Measurements from ENCODE around the gene DMD.

The DMD gene

DNA sequence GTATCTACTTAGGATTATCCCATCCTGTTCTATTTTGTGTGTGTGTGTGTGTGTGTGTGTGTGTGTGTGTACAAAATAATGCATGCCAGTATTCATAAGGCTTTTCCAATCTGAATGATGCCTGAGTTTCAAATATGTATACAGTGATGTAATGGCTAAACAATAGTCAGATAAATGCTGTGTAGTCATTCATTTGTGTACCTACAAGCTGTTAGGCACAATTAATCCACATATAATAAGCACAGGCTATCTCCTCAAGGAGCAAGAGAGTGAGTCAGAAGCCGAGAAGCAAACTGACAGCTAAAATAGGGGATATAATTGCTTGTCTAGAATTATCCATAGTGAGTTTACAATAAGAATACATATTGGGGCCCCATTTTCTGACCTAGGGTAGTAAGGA, 15.7 kb downstream of the DMD start:
- TF ChIP-seq SIN3A (IDR thresholded peaks at IDR 0.05; ENCODE audit: borderline replicate concordance, insufficient read depth, low read length) (no peak), POLR2AphosphoS5 (IDR thresholded peaks at IDR 0.05; ENCODE audit: low read depth, low read length) (no peak), FOXP2 (optimal IDR thresholded peaks at IDR 0.05; ENCODE audit: borderline replicate concordance, extremely low read depth, extremely low read length, insufficient read depth) (no peak), TAF1 (IDR thresholded peaks at IDR 0.05; ENCODE audit: borderline replicate concordance, insufficient read depth, low read length) (no peak)
- TF ChIP-seq, protein P1, sequence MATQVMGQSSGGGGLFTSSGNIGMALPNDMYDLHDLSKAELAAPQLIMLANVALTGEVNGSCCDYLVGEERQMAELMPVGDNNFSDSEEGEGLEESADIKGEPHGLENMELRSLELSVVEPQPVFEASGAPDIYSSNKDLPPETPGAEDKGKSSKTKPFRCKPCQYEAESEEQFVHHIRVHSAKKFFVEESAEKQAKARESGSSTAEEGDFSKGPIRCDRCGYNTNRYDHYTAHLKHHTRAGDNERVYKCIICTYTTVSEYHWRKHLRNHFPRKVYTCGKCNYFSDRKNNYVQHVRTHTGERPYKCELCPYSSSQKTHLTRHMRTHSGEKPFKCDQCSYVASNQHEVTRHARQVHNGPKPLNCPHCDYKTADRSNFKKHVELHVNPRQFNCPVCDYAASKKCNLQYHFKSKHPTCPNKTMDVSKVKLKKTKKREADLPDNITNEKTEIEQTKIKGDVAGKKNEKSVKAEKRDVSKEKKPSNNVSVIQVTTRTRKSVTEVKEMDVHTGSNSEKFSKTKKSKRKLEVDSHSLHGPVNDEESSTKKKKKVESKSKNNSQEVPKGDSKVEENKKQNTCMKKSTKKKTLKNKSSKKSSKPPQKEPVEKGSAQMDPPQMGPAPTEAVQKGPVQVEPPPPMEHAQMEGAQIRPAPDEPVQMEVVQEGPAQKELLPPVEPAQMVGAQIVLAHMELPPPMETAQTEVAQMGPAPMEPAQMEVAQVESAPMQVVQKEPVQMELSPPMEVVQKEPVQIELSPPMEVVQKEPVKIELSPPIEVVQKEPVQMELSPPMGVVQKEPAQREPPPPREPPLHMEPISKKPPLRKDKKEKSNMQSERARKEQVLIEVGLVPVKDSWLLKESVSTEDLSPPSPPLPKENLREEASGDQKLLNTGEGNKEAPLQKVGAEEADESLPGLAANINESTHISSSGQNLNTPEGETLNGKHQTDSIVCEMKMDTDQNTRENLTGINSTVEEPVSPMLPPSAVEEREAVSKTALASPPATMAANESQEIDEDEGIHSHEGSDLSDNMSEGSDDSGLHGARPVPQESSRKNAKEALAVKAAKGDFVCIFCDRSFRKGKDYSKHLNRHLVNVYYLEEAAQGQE (IDR thresholded peaks at IDR 0.05; ENCODE audit: insufficient read depth in 1 of 2, low read depth in 2 of 2, low read length in 2 of 2), result no peak

DNA sequence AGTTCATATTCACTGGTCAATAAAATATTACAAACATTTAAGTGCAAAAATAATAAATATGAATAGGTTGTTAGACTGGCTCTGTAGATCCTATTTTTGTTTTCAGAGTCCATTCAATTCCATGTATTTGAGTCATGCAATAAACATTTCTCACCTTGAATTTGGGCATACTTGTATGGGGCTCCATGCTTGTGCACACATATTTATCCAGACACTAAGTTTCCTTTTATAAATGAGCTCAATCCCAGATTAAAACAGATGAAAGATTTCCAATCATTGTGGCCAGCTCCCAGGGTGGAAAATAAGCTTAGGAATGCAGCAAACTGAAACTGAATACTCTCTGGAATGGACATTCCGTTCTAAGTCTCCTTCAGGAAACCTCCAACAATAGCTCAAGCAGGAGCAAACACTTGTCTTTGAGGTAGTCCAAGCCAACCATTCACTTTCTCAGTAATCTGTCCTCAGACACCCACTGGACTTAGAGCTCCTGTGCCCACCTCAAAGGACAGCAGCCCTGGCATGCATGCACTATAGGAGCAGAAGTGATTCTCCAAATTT, 16.4 kb downstream of the DMD start:
- TF ChIP-seq, protein P1 (IDR thresholded peaks at IDR 0.05; ENCODE audit: insufficient read depth in 1 of 2, low read depth in 2 of 2, low read length in 2 of 2), result no peak
- TF ChIP-seq FOXP2 (optimal IDR thresholded peaks at IDR 0.05; ENCODE audit: borderline replicate concordance, extremely low read depth, extremely low read length, insufficient read depth) (no peak), POLR2AphosphoS5 (IDR thresholded peaks at IDR 0.05; ENCODE audit: low read depth, low read length) (no peak), TAF1 (IDR thresholded peaks at IDR 0.05; ENCODE audit: borderline replicate concordance, insufficient read depth, low read length) (no peak)

DNA sequence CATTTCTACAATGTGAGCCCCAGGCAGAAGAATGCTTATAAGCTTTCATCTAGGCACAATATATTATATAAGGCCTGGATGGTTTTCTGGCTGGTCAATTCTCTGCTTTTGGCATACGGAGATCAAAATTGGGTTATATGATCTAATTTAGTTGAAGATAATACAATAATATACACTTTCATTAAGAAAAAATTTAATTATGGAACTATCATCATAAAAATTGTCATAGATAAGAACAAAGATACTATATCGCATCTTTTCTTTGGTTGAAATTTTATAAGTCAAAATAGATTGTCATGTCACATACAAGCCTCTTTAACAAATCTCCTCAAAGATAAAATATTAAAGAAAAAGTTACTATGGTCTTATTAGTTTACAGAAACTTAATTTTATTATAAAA, 17.1 kb downstream of the DMD start:
- TF ChIP-seq POLR2AphosphoS5 (IDR thresholded peaks at IDR 0.05; ENCODE audit: low read depth, low read length), result no peak
- no peak for TF ChIP-seq FOXP2 (optimal IDR thresholded peaks at IDR 0.05; ENCODE audit: borderline replicate concordance, extremely low read depth, extremely low read length, insufficient read depth)
- TF ChIP-seq TAF1 (IDR thresholded peaks at IDR 0.05; ENCODE audit: borderline replicate concordance, insufficient read depth, low read length), result no peak
- TF ChIP-seq, protein P1 (IDR thresholded peaks at IDR 0.05; ENCODE audit: insufficient read depth in 1 of 2, low read depth in 2 of 2, low read length in 2 of 2), result no peak
- no peak for TF ChIP-seq SIN3A (IDR thresholded peaks at IDR 0.05; ENCODE audit: borderline replicate concordance, insufficient read depth, low read length)

DNA sequence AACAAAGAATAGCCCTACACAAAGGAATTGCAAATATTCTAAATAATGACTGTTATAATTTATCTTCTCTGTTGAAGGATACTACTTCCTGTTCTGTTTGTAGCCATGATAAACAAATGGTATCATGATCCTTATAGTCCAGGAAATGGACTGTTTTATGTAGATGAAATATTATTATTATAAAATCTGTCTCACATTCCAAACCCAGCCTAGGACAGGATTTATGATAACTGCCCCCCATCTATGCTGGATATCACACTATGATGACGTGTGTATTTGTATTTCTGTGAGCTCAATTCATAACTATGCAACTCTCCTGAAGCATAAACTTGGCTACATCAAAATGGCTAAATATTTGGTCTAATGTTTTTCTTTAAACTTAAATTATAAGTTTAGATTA, 21.3 kb downstream of the DMD start:
- no peak for TF ChIP-seq SIN3A (IDR thresholded peaks at IDR 0.05; ENCODE audit: borderline replicate concordance, insufficient read depth, low read length)
- no peak for TF ChIP-seq FOXP2 (optimal IDR thresholded peaks at IDR 0.05; ENCODE audit: borderline replicate concordance, extremely low read depth, extremely low read length, insufficient read depth)
- TF ChIP-seq TAF1 (IDR thresholded peaks at IDR 0.05; ENCODE audit: borderline replicate concordance, insufficient read depth, low read length), result no peak
- no peak for TF ChIP-seq POLR2AphosphoS5 (IDR thresholded peaks at IDR 0.05; ENCODE audit: low read depth, low read length)
- TF ChIP-seq, protein P1 (IDR thresholded peaks at IDR 0.05; ENCODE audit: insufficient read depth in 1 of 2, low read depth in 2 of 2, low read length in 2 of 2), result no peak

DNA sequence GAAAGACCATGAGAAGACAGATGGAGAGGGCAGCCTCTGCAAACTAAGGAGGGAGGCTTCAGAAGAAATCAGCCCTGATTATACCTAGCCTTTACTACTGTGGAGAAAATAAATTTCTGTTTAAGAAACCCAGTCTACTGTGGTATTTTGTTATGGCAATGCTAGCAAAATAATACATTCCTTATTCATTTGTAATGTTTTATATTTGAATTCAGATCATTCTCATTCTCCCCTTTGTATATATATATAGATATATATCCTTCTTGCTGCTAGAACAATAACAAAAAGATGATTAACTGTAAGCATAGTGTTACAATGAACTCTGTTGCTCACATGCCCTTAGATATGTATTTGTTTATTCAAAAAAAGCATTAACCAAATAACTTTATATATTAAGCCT, 22.5 kb downstream of the DMD start:
- TF ChIP-seq FOXP2 (optimal IDR thresholded peaks at IDR 0.05; ENCODE audit: borderline replicate concordance, extremely low read depth, extremely low read length, insufficient read depth), result no peak
- no peak for TF ChIP-seq POLR2AphosphoS5 (IDR thresholded peaks at IDR 0.05; ENCODE audit: low read depth, low read length)
- no peak for TF ChIP-seq SIN3A (IDR thresholded peaks at IDR 0.05; ENCODE audit: borderline replicate concordance, insufficient read depth, low read length)
- TF ChIP-seq, protein P1 (IDR thresholded peaks at IDR 0.05; ENCODE audit: insufficient read depth in 1 of 2, low read depth in 2 of 2, low read length in 2 of 2), result no peak
- no peak for TF ChIP-seq TAF1 (IDR thresholded peaks at IDR 0.05; ENCODE audit: borderline replicate concordance, insufficient read depth, low read length)
